Hepatocyte (in vitro differentiated cells): ENCODE measurements around the gene AAK1. TPM values are rescaled to one million over a fixed set of nuclear protein-coding genes. Genes with fewer than 3 reads are reported as not detected.

Source experiments
- DNase-seq: peaks from one replicate; pipeline ENCODE4 v3.0.0-alpha.2; 2016; ENCODE audit warnings: low spot score
- H2AFZ ChIP-seq: fragments of 200-600 bp; sonication (generic); 2 replicates; pipeline ENCODE4 v1.6.0; 2016; ENCODE audit warnings: antibody characterized with exemption, mild to moderate bottlenecking
- H3K27ac ChIP-seq: fragments of 200-600 bp; sonication (generic); 2 replicates; pipeline ENCODE4 v1.5.1; 2016; ENCODE audit warnings: mild to moderate bottlenecking
- H3K27me3 ChIP-seq: fragments of 200-600 bp; sonication (generic); 2 replicates; pipeline ENCODE4 v1.6.1; 2016
- H3K36me3 ChIP-seq: fragments of 200-600 bp; sonication (generic); replicated peaks from 2 replicates; pipeline ENCODE4 v1.5.1; 2016; ENCODE audit warnings: low read depth; ENCODE audit not compliant: insufficient read depth
- H3K4me1 ChIP-seq: fragments of 200-600 bp; sonication (generic); 2 replicates; pipeline ENCODE4 v1.5.1; 2016; ENCODE audit warnings: mild to moderate bottlenecking, moderate library complexity; ENCODE audit not compliant: insufficient read depth
- H3K4me2 ChIP-seq: fragments of 200-600 bp; sonication (generic); 2 replicates; pipeline ENCODE4 v1.6.0; 2016
- H3K4me3 ChIP-seq: fragments of 200-600 bp; sonication (generic); 2 replicates; pipeline ENCODE4 v1.5.1; 2016; ENCODE audit warnings: mild to moderate bottlenecking
- H3K79me2 ChIP-seq: fragments of 200-600 bp; sonication (generic); 2 replicates; pipeline ENCODE4 v1.6.0; 2017; ENCODE audit warnings: mild to moderate bottlenecking
- H3K9me2 ChIP-seq: fragments of 200-600 bp; sonication (generic); replicated peaks from 2 replicates; pipeline ENCODE4 v1.6.0; 2017; ENCODE audit warnings: mild to moderate bottlenecking; ENCODE audit not compliant: insufficient read depth
- H3K9me3 ChIP-seq: fragments of 200-600 bp; sonication (generic); 2 replicates; pipeline ENCODE4 v1.5.1; 2016; ENCODE audit warnings: low read depth, mild to moderate bottlenecking
- H4K20me1 ChIP-seq: fragments of 200-600 bp; sonication (generic); 2 replicates; pipeline ENCODE4 v1.6.0; 2016; ENCODE audit warnings: mild to moderate bottlenecking; ENCODE audit not compliant: insufficient read depth, poor library complexity, severe bottlenecking
- EZH2 ChIP-seq: fragments of 200-600 bp; sonication (generic); IDR thresholded peaks from 2 replicates; pipeline ENCODE4 v1.6.1; 2016; ENCODE audit warnings: antibody characterized with exemption, mild to moderate bottlenecking, borderline replicate concordance
- EZH2phosphoT487 ChIP-seq: fragments of 200-600 bp; sonication (generic); IDR thresholded peaks from one replicate; pipeline ENCODE4 v1.6.1; 2018; ENCODE audit warnings: antibody characterized with exemption, mild to moderate bottlenecking, low read depth, moderate library complexity; ENCODE audit not compliant: unreplicated experiment, severe bottlenecking
- WGBS: methylation state at CpG from one replicate; pipeline ENCODE4 v1.1.6; 2016; ENCODE audit warnings: low lambda C conversion rate; ENCODE audit errors: missing lambda C conversion rate; 5-methylcytosine and 5-hydroxymethylcytosine counted together
- polyA plus RNA-seq: library from polyadenylated mRNA; unstranded; fragments of >200 nt; fragmentation: Nextera tagmentation; extraction: Ambion mirVana; gene quantifications from 2 replicates; pipeline ENCODE4 v1.2.1, GENCODE V29; 2016
- total RNA-seq: library from RNA; depleted of rRNA; stranded (reverse); fragments of >200 nt; gene quantifications from 2 replicates; pipeline ENCODE4 v1.2.3, GENCODE V29; 2014
- TF ChIP-seq, protein P1 (sequence below): fragments of 200-600 bp; sonication (generic); IDR thresholded peaks from 2 replicates; pipeline ENCODE4 v1.5.1; 2016; ENCODE audit warnings: antibody characterized with exemption, mild to moderate bottlenecking; ENCODE audit not compliant: poor library complexity

Gene AAK1
- total and polyA plus RNA-seq, 2 experiments from 2014 or later: 30.1 to 30.8 TPM

DNA sequence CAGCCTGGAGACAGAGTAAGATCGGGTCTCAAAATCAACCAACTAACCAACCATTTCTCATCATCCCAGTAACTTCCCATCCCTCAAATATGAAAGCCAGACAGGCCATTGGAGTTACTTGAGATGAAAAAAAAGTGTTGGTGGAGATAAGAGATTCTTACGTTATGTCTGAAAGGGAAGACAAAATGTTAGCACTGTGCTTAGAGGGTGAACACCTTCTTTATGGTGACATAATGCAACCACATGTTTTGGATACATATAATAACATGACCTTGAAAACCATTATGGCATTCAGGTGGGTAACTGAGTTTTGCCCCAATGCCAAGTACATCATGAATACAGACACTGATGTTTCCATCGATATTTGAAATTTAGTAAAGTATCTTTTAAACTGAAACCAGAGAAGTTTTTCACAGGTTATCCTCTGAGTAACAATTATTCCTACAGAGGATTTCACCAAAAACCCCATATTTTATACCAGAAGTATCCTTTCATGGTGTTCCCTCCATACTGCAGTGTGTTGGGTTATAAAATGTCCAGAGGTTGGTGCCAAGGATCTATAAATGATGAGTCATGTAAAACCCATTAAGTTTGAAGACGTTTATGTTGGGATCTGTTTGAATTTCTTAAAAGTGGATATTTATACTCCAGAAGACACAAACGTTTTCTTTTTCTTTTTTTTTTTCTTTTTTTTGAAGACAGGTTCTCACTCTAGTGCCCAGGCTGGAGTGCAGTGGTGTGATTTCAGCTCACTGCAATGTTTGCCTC, 45.5 kb downstream of the AAK1 start:
- WGBS: 76% methylated on average over 5 of the region's 5 CpGs
- H3K4me2 ChIP-seq: no peak overlapping the region
- no peaks in the 10 kb centered on the region for H3K4me1 ChIP-seq
- DNase-seq: no peak
- H2AFZ ChIP-seq: no peak overlapping the region
- H3K4me3 ChIP-seq: no peak overlapping the region
- no peak overlapping the region for H3K27ac ChIP-seq
- H4K20me1 ChIP-seq: no peaks in the 10 kb centered on the region
- no peaks in the 10 kb centered on the region for H3K36me3 ChIP-seq
- H3K9me3 ChIP-seq: no peaks in the 10 kb centered on the region
- TF ChIP-seq EZH2: no peak
- TF ChIP-seq EZH2phosphoT487: no peak
- TF ChIP-seq, protein P1, sequence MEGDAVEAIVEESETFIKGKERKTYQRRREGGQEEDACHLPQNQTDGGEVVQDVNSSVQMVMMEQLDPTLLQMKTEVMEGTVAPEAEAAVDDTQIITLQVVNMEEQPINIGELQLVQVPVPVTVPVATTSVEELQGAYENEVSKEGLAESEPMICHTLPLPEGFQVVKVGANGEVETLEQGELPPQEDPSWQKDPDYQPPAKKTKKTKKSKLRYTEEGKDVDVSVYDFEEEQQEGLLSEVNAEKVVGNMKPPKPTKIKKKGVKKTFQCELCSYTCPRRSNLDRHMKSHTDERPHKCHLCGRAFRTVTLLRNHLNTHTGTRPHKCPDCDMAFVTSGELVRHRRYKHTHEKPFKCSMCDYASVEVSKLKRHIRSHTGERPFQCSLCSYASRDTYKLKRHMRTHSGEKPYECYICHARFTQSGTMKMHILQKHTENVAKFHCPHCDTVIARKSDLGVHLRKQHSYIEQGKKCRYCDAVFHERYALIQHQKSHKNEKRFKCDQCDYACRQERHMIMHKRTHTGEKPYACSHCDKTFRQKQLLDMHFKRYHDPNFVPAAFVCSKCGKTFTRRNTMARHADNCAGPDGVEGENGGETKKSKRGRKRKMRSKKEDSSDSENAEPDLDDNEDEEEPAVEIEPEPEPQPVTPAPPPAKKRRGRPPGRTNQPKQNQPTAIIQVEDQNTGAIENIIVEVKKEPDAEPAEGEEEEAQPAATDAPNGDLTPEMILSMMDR: no peak
- no peaks in the 10 kb centered on the region for H3K9me2 ChIP-seq
- H3K27me3 ChIP-seq: no peaks in the 10 kb centered on the region
- H3K79me2 ChIP-seq: peaks cover 55% of the 10 kb centered on the region

DNA sequence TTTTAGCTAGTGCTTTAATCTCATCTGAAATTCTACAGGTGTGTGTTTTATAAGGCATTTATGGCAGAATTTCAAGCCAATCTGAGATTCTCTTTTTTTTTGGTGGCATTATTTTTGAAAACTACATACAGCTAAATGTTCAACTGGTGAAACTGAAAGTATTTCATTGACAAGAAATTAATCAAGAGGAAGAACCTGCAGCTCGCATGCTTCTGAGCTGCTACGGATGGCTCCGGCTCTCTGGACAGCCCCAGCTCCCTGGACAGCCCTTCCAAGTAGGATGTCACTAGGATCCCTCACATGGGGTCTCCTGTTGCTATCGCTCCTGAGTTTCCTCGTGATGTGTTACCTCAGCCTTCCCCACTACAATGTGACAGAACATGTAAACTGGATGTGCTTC, 46.4 kb downstream of the AAK1 start:
- Histone ChIP-seq H3K79me2 (peaks cover 61% of the 10 kb centered on the region), H3K4me3 (no peak overlapping the region), H3K9me2 (no peaks in the 10 kb centered on the region), H3K4me1 (no peaks in the 10 kb centered on the region), H2AFZ (no peak overlapping the region), H3K4me2 (no peak overlapping the region), H3K27me3 (no peaks in the 10 kb centered on the region), H3K27ac (no peak overlapping the region), H3K9me3 (no peaks in the 10 kb centered on the region), H4K20me1 (no peaks in the 10 kb centered on the region), H3K36me3 (no peaks in the 10 kb centered on the region)
- 99% methylated on average over 5 of the region's 5 CpGs for WGBS
- no peak for TF ChIP-seq EZH2
- no peak for DNase-seq

DNA sequence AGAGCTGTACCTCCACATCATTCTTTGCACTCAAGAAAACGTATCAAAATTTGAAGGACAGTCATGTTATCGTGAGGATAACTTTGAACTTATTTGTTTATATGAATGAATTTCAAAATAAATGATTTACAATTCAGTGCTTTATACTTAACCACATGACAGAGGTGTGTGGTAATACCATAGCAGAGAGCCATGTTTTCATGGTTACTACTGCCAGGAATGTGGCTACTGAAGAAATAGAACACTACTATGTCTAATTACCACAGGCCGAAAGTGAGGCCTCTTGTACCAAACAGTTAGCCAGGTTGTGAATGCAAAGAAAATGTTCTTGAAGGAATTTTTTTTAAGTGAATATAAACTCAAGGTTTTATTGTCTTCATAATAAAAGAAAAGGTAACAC, 49.2 kb downstream of the AAK1 start:
- DNase-seq: no peak
- H3K9me2 ChIP-seq: no peaks in the 10 kb centered on the region
- H3K79me2 ChIP-seq: peaks cover 75% of the 10 kb centered on the region
- H3K27me3 ChIP-seq: no peaks in the 10 kb centered on the region
- no peak for TF ChIP-seq EZH2phosphoT487
- TF ChIP-seq, protein P1: no peak
- TF ChIP-seq EZH2: no peak
- H3K4me3 ChIP-seq: no peak overlapping the region
- H3K36me3 ChIP-seq: no peaks in the 10 kb centered on the region
- no peak overlapping the region for H3K27ac ChIP-seq
- H3K4me2 ChIP-seq: no peak overlapping the region
- no peaks in the 10 kb centered on the region for H4K20me1 ChIP-seq
- H3K4me1 ChIP-seq: no peaks in the 10 kb centered on the region
- H2AFZ ChIP-seq: no peak overlapping the region
- WGBS: 86% methylated on average over 3 of the region's 3 CpGs
- H3K9me3 ChIP-seq: no peaks in the 10 kb centered on the region

DNA sequence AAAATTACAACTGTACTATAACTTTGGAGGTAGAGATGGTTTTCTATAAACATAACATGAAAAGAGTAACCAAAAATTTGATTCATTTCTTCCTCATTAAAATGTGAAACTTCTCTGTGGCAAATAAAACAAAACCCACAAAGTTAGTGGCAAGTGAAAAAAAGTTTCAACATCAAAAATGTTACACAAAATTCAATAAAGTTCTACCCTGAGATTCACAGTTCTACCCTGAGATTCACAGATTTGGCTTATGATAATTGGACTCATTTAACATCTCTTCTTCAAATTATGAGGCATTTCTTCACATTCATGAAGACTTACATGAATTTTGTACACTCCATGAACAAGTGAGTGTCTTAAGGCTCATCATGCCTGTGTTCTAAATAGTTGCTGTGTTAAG, 51.0 kb downstream of the AAK1 start:
- H3K9me3 ChIP-seq: no peaks in the 10 kb centered on the region
- TF ChIP-seq, protein P1: no peak
- TF ChIP-seq EZH2phosphoT487 (no peak), EZH2 (no peak)

More for the DNA sequence above, 51.0 kb downstream of the AAK1 start:
- Histone ChIP-seq H3K27me3 (no peaks in the 10 kb centered on the region), H3K27ac (no peak overlapping the region), H3K79me2 (peaks cover 66% of the 10 kb centered on the region), H2AFZ (no peak overlapping the region), H3K9me2 (no peaks in the 10 kb centered on the region), H3K4me2 (no peak overlapping the region), H3K4me3 (no peak overlapping the region), H3K36me3 (no peaks in the 10 kb centered on the region), H4K20me1 (no peaks in the 10 kb centered on the region), H3K4me1 (no peaks in the 10 kb centered on the region)
- DNase-seq: no peak
